Endothelial cell of umbilical vein (primary cell): ENCODE measurements around the gene MON1A. TPM values are rescaled to one million over a fixed set of nuclear protein-coding genes. Genes with fewer than 3 reads are reported as not detected.

Experiments used
- BruUV-seq: library from RNA; stranded (reverse); fragments of 400-500 nt; replicated peaks from 2 replicates; lab custom pipeline; 2021; lab: Mats Ljungman, UMichigan
- CTCF ChIA-PET: fragments of 300-600, 350-600 bp; sonication (Branson Sonifier 250); formaldehyde crosslinking; loops from one replicate; lab custom pipeline; 2021; ENCODE audit warnings: antibody characterized with exemption, inconsistent platforms; lab: Charles Lee
- POLR2A ChIA-PET: fragments of 300-600, 350-600 bp; sonication (Branson Sonifier 250); formaldehyde crosslinking; loops from one replicate; lab custom pipeline; 2021; ENCODE audit warnings: antibody characterized with exemption, inconsistent platforms; lab: Charles Lee
- DNase-seq: peaks from one replicate; pipeline ENCODE4 v3.0.0-alpha.2; 2011; ENCODE audit warnings: low read depth, low spot score
- FAIRE-seq: peaks from 2 replicates; lab custom pipeline; 2011; peaks lifted over from hg19 to GRCh38; lab: Jason Lieb, UNC
- H2AFZ ChIP-seq: 2 replicates; pipeline ENCODE4 v1.6.0; 2012; ENCODE audit warnings: low read depth, low read length, control low read depth, inconsistent platforms
- H3K27ac ChIP-seq: 2 replicates; pipeline ENCODE4 v1.5.1; 2011; ENCODE audit warnings: low read depth, mild to moderate bottlenecking, control low read depth, low read length, moderate library complexity; ENCODE audit not compliant: insufficient read depth
- H3K27me3 ChIP-seq, 2 experiments: 2 replicates each; pipeline versions ENCODE4 v1.6.0 to v1.6.1; 2011; ENCODE audit warnings: low read length in 2 of 2, mixed read lengths in 1 of 2; ENCODE audit not compliant: control insufficient read depth in 2 of 2, insufficient read depth in 2 of 2
- H3K36me3 ChIP-seq, 2 experiments: 2 replicates in 1 of 2; 3 replicates in 1 of 2; pipeline ENCODE4 v1.5.1; 2011; ENCODE audit warnings: low read length in 2 of 2, mild to moderate bottlenecking in 1 of 2, moderate library complexity in 1 of 2; ENCODE audit not compliant: control insufficient read depth in 2 of 2, insufficient read depth in 2 of 2; ENCODE audit errors: extremely low read depth in 1 of 2
- H3K4me1 ChIP-seq: 3 replicates; pipeline ENCODE4 v1.5.1; 2011; ENCODE audit warnings: mild to moderate bottlenecking, low read length; ENCODE audit not compliant: control insufficient read depth, insufficient read depth; ENCODE audit errors: extremely low read depth
- H3K4me2 ChIP-seq: 2 replicates; pipeline ENCODE4 v1.6.1; 2011; ENCODE audit warnings: low read length, control low read depth, mixed read lengths; ENCODE audit not compliant: insufficient read depth
- H3K4me3 ChIP-seq, 3 experiments: fragments of 200-600 bp in 1 of 3; sonication (generic), shearing (Covaris generic) in 1 of 3; replicated peaks in 1 of 3; 2 replicates each; pipeline ENCODE4 v1.5.1; 2011 to 2016; ENCODE audit warnings: control low read depth in 3 of 3, low read length in 3 of 3, mild to moderate bottlenecking in 2 of 3, inconsistent platforms in 1 of 3, low read depth in 1 of 3, moderate library complexity in 1 of 3; ENCODE audit not compliant: insufficient read depth in 1 of 3
- H3K79me2 ChIP-seq: 2 replicates; pipeline ENCODE4 v1.6.0; 2012; ENCODE audit warnings: low read length, inconsistent platforms; ENCODE audit not compliant: control insufficient read depth, insufficient read depth
- H3K9ac ChIP-seq: replicated peaks from 2 replicates; pipeline ENCODE3; 2011; ENCODE audit warnings: low read length, control low read depth; ENCODE audit not compliant: insufficient read depth; ENCODE audit errors: extremely low read depth
- H3K9me1 ChIP-seq: replicated peaks from 3 replicates; pipeline ENCODE4 v1.6.0; 2011; ENCODE audit warnings: mild to moderate bottlenecking, low read length; ENCODE audit not compliant: control insufficient read depth, insufficient read depth; ENCODE audit errors: extremely low read depth
- H3K9me3 ChIP-seq: replicated peaks from 2 replicates; pipeline ENCODE4 v1.5.1; 2012; ENCODE audit warnings: low read length, inconsistent platforms; ENCODE audit not compliant: control insufficient read depth, insufficient read depth
- H4K20me1 ChIP-seq: replicated peaks from 2 replicates; pipeline ENCODE3; 2011; ENCODE audit warnings: mild to moderate bottlenecking, low read length; ENCODE audit not compliant: control insufficient read depth, insufficient read depth; ENCODE audit errors: extremely low read depth
- EZH2 ChIP-seq: IDR thresholded peaks from 2 replicates; pipeline ENCODE4 v1.6.1; 2012; ENCODE audit warnings: borderline replicate concordance, low read depth, mild to moderate bottlenecking, moderate library complexity, low read length, inconsistent platforms; ENCODE audit not compliant: severe bottlenecking
- FOS ChIP-seq: IDR thresholded peaks from 2 replicates; pipeline ENCODE4 v1.6.1; 2011; ENCODE audit warnings: mild to moderate bottlenecking, low read length, moderate library complexity, borderline replicate concordance; ENCODE audit not compliant: insufficient read depth
- GATA2 ChIP-seq: IDR thresholded peaks from 2 replicates; pipeline ENCODE4 v1.7.0; 2011; ENCODE audit warnings: low read depth, mild to moderate bottlenecking, moderate library complexity, mixed read lengths, low read length; ENCODE audit not compliant: insufficient read length, insufficient read depth
- MYC ChIP-seq: IDR thresholded peaks from one replicate; pipeline ENCODE4 v1.6.1; 2011; ENCODE audit warnings: mild to moderate bottlenecking, low read depth, low read length
- POLR2A ChIP-seq: IDR thresholded peaks from 2 replicates; pipeline ENCODE4 v1.6.1; 2012; ENCODE audit warnings: low read depth, mild to moderate bottlenecking, control low read depth, low read length
- POLR2AphosphoS5 ChIP-seq: IDR thresholded peaks from 2 replicates; pipeline ENCODE4 v1.6.1; 2012; ENCODE audit warnings: low read depth, mild to moderate bottlenecking, control low read depth, low read length, moderate library complexity; ENCODE audit not compliant: insufficient read depth
- dilution Hi-C: fragments of 300-500 bp; cut with MboI; formaldehyde crosslinking; loops from one replicate; pipeline ENCODE4 v1.15.0; 2019; ENCODE audit warnings: low sequenced_read_pairs; ENCODE audit not compliant: extremely low pct_ligation_motif_present
- intact Hi-C: fragments of 100-400 bp; cut with micrococcal nuclease; formaldehyde crosslinking; loops from one replicate; pipeline ENCODE4 v1.10.0; 2022
- polyA plus RNA-seq, 4 experiments: library from polyadenylated mRNA; depleted of rRNA in 3 of 4; stranded (reverse) in 3 of 4; unstranded in 1 of 4; fragments of >200 nt; gene quantifications; 2 replicates each; pipeline versions ENCODE4 v1.2.1 to v1.2.3, GENCODE V29; 2011 to 2012; ENCODE audit warnings: missing spikeins in 1 of 4
- total RNA-seq: library from RNA; stranded (reverse); gene quantifications from 2 replicates; pipeline ENCODE4 v1.2.3, GENCODE V29; 2021
- TF ChIP-seq, protein P1 (sequence below), 2 donors: IDR thresholded peaks; 1 replicate in 1 of 2; 2 replicates in 1 of 2; pipeline ENCODE4 v1.5.1; 2011; ENCODE audit warnings: low read length in 2 of 2, mild to moderate bottlenecking in 2 of 2, moderate library complexity in 2 of 2, control low read depth in 1 of 2, inconsistent platforms in 1 of 2, low read depth in 1 of 2; ENCODE audit not compliant: insufficient read depth in 1 of 2; ENCODE audit errors: extremely low read depth in 1 of 2
- TF ChIP-seq, protein P2 (sequence below): IDR thresholded peaks from 2 replicates; pipeline ENCODE4 v1.6.1; 2011; ENCODE audit not compliant: insufficient read depth, insufficient read length

Gene MON1A
- total and polyA plus RNA-seq, 2 donors (not counting 3 experiments of a cell fraction or from before 2014, with no cell fraction given) = 17.5 to 31.1 TPM

DNA sequence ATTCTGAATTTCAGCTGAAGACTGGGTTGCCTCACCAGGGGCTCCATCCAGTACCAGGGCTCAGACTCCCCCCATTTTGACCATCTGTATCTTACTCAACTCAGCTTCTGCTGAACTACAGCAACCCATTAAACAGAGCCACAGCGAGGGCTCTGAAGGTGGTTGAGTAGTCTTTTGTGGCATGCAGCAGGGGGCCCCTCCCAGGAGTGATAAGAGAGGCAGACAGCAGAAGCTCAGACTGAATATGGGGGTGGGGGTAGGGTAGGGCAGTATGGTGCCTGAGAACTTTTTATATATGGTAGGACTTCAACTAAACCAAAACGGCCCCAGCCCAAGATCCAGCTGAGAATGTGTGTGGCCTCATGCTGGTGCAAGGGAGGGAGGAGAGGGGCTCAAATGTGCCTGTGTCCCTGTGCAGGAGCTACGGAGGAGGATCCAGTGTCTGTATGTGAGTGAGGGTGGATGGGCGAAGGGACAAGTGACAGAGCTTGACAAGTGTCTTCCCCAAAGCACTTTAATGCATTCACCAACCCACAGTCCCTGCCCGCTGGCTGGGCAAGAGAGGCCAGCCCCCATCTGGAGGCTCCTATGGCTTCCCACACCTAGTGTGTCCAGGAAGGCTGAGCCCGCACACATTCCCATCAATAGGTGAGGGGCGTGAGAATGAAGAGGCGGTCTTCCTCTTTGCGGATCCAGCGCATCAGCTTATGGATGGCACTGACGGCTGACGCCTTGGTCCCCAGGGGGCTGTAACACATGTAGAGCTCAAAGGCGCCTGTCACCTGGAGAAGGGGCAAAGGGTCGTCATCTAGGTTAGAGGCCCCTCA lies 21.0 kb downstream of the MON1A start:
- H3K27me3 ChIP-seq = no peaks in the 10 kb centered on the region
- intact Hi-C loops = no loop called here
- H3K4me3 ChIP-seq = no peak overlapping the region
- H3K36me3 ChIP-seq = peaks cover 0 to 10% of the 10 kb centered on the region in 2 experiments
- BruUV-seq = no TSS peak
- H2AFZ ChIP-seq = no peak overlapping the region
- H3K9ac ChIP-seq = no peak overlapping the region
- dilution Hi-C loops = no loop called here
- no peak for DNase-seq
- no peaks in the 10 kb centered on the region for H3K9me1 ChIP-seq
- H4K20me1 ChIP-seq = no peaks in the 10 kb centered on the region
- H3K79me2 ChIP-seq = no peaks in the 10 kb centered on the region
- POLR2A ChIA-PET = no interaction called here
- peaks cover 12% of the 10 kb centered on the region for H3K4me1 ChIP-seq
- H3K4me2 ChIP-seq = no peak overlapping the region
- H3K9me3 ChIP-seq = no peaks in the 10 kb centered on the region
- FAIRE-seq = no peak
- CTCF ChIA-PET = interaction anchor here (0.6 to 2.7 kb wide), 7 partner anchors 9 to 369 kb away, joined by 3 to 10 read pairs (median 3); partner anchors contain the start of gene INKA1
- no peak for TF ChIP-seq EZH2
- no peak for TF ChIP-seq GATA2
- no peak for TF ChIP-seq POLR2A
- no peak for TF ChIP-seq FOS
- TF ChIP-seq, protein P1, sequence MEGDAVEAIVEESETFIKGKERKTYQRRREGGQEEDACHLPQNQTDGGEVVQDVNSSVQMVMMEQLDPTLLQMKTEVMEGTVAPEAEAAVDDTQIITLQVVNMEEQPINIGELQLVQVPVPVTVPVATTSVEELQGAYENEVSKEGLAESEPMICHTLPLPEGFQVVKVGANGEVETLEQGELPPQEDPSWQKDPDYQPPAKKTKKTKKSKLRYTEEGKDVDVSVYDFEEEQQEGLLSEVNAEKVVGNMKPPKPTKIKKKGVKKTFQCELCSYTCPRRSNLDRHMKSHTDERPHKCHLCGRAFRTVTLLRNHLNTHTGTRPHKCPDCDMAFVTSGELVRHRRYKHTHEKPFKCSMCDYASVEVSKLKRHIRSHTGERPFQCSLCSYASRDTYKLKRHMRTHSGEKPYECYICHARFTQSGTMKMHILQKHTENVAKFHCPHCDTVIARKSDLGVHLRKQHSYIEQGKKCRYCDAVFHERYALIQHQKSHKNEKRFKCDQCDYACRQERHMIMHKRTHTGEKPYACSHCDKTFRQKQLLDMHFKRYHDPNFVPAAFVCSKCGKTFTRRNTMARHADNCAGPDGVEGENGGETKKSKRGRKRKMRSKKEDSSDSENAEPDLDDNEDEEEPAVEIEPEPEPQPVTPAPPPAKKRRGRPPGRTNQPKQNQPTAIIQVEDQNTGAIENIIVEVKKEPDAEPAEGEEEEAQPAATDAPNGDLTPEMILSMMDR (IDR thresholded peaks at IDR 0.05; ENCODE audit: extremely low read depth in 1 of 2, insufficient read depth in 1 of 2, low read depth in 1 of 2, low read length in 2 of 2) = no peak
- no peak for TF ChIP-seq MYC
- no peak for TF ChIP-seq POLR2AphosphoS5
- TF ChIP-seq, protein P2, sequence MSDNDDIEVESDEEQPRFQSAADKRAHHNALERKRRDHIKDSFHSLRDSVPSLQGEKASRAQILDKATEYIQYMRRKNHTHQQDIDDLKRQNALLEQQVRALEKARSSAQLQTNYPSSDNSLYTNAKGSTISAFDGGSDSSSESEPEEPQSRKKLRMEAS = no peak
- no peak overlapping the region for H3K27ac ChIP-seq
